ENCODE results near the gene TMEM94.

Gene TMEM94

GRCh38 chr17:75482098-75482942 lies 25.9 kb downstream of the TMEM94 start:
- TF ChIP-seq, protein P1, sequence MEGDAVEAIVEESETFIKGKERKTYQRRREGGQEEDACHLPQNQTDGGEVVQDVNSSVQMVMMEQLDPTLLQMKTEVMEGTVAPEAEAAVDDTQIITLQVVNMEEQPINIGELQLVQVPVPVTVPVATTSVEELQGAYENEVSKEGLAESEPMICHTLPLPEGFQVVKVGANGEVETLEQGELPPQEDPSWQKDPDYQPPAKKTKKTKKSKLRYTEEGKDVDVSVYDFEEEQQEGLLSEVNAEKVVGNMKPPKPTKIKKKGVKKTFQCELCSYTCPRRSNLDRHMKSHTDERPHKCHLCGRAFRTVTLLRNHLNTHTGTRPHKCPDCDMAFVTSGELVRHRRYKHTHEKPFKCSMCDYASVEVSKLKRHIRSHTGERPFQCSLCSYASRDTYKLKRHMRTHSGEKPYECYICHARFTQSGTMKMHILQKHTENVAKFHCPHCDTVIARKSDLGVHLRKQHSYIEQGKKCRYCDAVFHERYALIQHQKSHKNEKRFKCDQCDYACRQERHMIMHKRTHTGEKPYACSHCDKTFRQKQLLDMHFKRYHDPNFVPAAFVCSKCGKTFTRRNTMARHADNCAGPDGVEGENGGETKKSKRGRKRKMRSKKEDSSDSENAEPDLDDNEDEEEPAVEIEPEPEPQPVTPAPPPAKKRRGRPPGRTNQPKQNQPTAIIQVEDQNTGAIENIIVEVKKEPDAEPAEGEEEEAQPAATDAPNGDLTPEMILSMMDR (conservative IDR thresholded peaks at IDR 0.05) = no peak
- TF ChIP-seq ZFX (IDR thresholded peaks at IDR 0.05) = no peak
- no peak overlapping the region for H3K27ac ChIP-seq

GRCh38 chr17:75485688-75486087 lies 29.3 kb downstream of the TMEM94 start:
- no peak overlapping the region for H3K27ac ChIP-seq
- TF ChIP-seq ZFX (IDR thresholded peaks at IDR 0.05) = no peak
- TF ChIP-seq, protein P1 (conservative IDR thresholded peaks at IDR 0.05) = no peak

- TF ChIP-seq, protein P1 (conservative IDR thresholded peaks at IDR 0.05) = no peak
- TF ChIP-seq ZFX (IDR thresholded peaks at IDR 0.05) = no peak
- no peak overlapping the region for H3K27ac ChIP-seq
Observed at GRCh38 chr17:75486151-75486550, 29.7 kb downstream of the TMEM94 start.

GRCh38 chr17:75486951-75487350 lies 30.5 kb downstream of the TMEM94 start:
- H3K27ac ChIP-seq = no peak overlapping the region
- TF ChIP-seq ZFX (IDR thresholded peaks at IDR 0.05) = no peak
- TF ChIP-seq, protein P1 (conservative IDR thresholded peaks at IDR 0.05) = no peak

GRCh38 chr17:75487351-75488070 lies 31.1 kb downstream of the TMEM94 start:
- H3K27ac ChIP-seq = no peak overlapping the region
- no peak for TF ChIP-seq ZFX (IDR thresholded peaks at IDR 0.05)
- TF ChIP-seq, protein P1 (conservative IDR thresholded peaks at IDR 0.05) = no peak

DNA sequence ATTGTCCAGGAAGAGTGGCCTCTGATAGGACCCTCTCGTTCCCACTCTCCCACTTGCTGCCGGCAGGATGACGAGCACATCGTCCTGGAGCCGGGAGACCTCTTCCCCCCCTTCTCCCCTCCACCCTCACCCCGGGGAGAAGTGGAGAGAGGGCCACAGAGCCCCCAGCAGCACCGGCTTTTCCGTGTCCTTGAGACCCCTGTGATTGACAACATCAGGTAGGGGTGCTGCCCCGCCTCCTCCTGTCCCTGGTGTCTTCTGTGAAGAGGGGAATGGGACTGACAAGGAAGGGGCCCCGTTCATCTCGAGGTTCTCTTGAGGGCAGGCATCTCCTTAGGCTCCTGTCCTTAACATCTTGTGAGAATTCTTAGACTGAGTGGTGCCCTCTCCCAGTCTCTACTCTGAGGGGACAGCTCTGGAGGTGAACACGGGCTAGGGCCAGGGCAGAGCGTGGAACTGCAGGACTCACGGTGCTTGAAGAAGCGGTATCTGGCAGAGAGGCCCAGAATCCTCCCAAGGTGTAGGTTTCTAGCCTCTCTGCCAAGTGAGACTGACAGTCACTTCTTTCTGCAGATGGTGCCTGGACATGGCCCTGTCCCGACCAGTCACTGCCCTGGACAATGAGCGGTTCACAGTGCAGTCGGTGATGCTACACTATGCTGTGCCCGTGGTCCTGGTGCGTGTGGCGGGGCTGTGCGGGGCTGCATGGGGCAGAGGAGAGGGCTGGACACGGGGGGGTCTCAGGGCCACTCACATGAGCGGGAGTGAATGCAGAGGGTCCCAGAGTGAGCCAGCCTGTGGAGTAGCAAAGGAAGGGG lies 32.5 kb downstream of the TMEM94 start:
- no peak for TF ChIP-seq ZFX (IDR thresholded peaks at IDR 0.05)
- TF ChIP-seq, protein P1 (conservative IDR thresholded peaks at IDR 0.05) = no peak
- no peak overlapping the region for H3K27ac ChIP-seq

All from C4-2B (cell line).